Fibroblast of lung (primary cell): ENCODE results near the gene EXOC3. TPM values are rescaled to one million over a fixed set of nuclear protein-coding genes. Genes with fewer than 3 reads are reported as not detected.

Experiments
- DNase-seq, 2 donors: peaks; one replicate each; pipeline versions ENCODE4 v3.0.0 to v3.0.0-alpha.2; 2010; ENCODE audit warnings: low read depth in 2 of 2
- H2AFZ ChIP-seq: 2 replicates; pipeline ENCODE4 v1.5.1; 2012; ENCODE audit warnings: low read length, control low read depth, inconsistent platforms
- H3K27ac ChIP-seq: 2 replicates; pipeline ENCODE4 v1.5.1; 2011; ENCODE audit warnings: low read length, control low read depth; ENCODE audit not compliant: insufficient read depth
- H3K27me3 ChIP-seq: 2 replicates; pipeline ENCODE4 v1.5.1; 2011; ENCODE audit warnings: mild to moderate bottlenecking, low read length; ENCODE audit not compliant: control insufficient read depth, insufficient read depth
- H3K36me3 ChIP-seq: 2 replicates; pipeline ENCODE4 v1.5.1; 2011; ENCODE audit warnings: low read length; ENCODE audit not compliant: control insufficient read depth, insufficient read depth
- H3K4me1 ChIP-seq: 2 replicates; pipeline ENCODE4 v1.5.1; 2011; ENCODE audit warnings: low read length; ENCODE audit not compliant: control insufficient read depth, insufficient read depth; ENCODE audit errors: extremely low read depth
- H3K4me2 ChIP-seq: 2 replicates; pipeline ENCODE4 v1.5.1; 2011; ENCODE audit warnings: low read length, control low read depth; ENCODE audit not compliant: insufficient read depth; ENCODE audit errors: extremely low read depth
- H3K4me3 ChIP-seq, 4 experiments: fragments of 200-600 bp in 1 of 4; sonication (generic) in 1 of 4; replicated peaks in 1 of 4; 2 replicates each; pipeline ENCODE4 v1.5.1; 2011 to 2016; ENCODE audit warnings: low read length in 4 of 4, low read depth in 3 of 4, mild to moderate bottlenecking in 3 of 4, control low read depth in 2 of 4, inconsistent platforms in 1 of 4, mixed read lengths in 1 of 4; ENCODE audit not compliant: insufficient read depth in 1 of 4; ENCODE audit errors: control extremely low read depth in 1 of 4
- H3K79me2 ChIP-seq: 2 replicates; pipeline ENCODE4 v1.5.1; 2012; ENCODE audit warnings: mild to moderate bottlenecking, low read length, inconsistent platforms; ENCODE audit not compliant: control insufficient read depth, insufficient read depth
- H3K9ac ChIP-seq: 2 replicates; pipeline ENCODE4 v1.5.1; 2011; ENCODE audit warnings: mild to moderate bottlenecking, low read length, control low read depth; ENCODE audit not compliant: insufficient read depth
- H3K9me3 ChIP-seq: 2 replicates; pipeline ENCODE4 v1.5.1; 2012; ENCODE audit warnings: low read depth, low read length; ENCODE audit not compliant: control insufficient read depth, insufficient read depth
- H4K20me1 ChIP-seq: 2 replicates; pipeline ENCODE4 v1.5.1; 2011; ENCODE audit warnings: low read length; ENCODE audit not compliant: control insufficient read depth, insufficient read depth; ENCODE audit errors: extremely low read depth
- EZH2 ChIP-seq: IDR thresholded peaks from 2 replicates; pipeline ENCODE4 v1.5.1; 2012; ENCODE audit warnings: low read length, control low read depth, mild to moderate bottlenecking; ENCODE audit errors: missing control alignments
- polyA plus RNA-seq, 2 donors: library from polyadenylated mRNA; depleted of rRNA in 1 of 2; stranded (reverse) in 1 of 2; unstranded in 1 of 2; fragments of >200 nt; gene quantifications; 2 replicates each; pipeline ENCODE4 v1.2.1, GENCODE V29; 2011 to 2012; ENCODE audit warnings: missing spikeins in 1 of 2
- total RNA-seq: library from RNA; depleted of rRNA; stranded (reverse); fragments of >200 nt; gene quantifications from 2 replicates; pipeline ENCODE4 v1.2.1, GENCODE V29; 2014
- TF ChIP-seq, protein P1 (sequence below), 2 donors: IDR thresholded peaks in 1 of 2; conservative IDR thresholded peaks in 1 of 2; 1 replicate in 1 of 2; 2 replicates in 1 of 2; pipeline ENCODE4 v1.5.1; 2011 to 2012; ENCODE audit warnings: low read length in 2 of 2, control low read depth in 1 of 2, inconsistent platforms in 1 of 2, low read depth in 1 of 2, mild to moderate bottlenecking in 1 of 2

EXOC3 gene
- total and polyA plus RNA-seq, 2 donors (not counting 1 experiment from before 2014, with no cell fraction given), result 19.9 to 34.5 TPM

DNA sequence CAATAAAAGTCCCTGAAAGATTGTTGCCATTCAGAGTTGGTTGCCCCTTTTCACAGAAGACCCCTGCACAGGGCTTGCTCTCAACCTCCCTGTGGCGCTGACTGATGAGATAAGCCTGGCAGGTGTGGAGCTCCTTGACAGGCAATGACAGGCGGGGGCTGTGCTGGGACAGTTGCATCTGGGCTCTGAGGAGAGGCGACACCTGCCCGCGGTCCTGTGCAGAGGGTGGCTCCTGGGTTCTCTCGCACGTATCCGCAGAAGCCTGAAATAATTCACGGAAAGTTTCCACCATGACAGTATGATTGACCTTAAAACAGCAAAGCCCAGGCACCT lies 19.8 kb upstream of the EXOC3 start:
- no peaks in the 10 kb centered on the region for H3K79me2 ChIP-seq
- H4K20me1 ChIP-seq, result no peaks in the 10 kb centered on the region

DNA sequence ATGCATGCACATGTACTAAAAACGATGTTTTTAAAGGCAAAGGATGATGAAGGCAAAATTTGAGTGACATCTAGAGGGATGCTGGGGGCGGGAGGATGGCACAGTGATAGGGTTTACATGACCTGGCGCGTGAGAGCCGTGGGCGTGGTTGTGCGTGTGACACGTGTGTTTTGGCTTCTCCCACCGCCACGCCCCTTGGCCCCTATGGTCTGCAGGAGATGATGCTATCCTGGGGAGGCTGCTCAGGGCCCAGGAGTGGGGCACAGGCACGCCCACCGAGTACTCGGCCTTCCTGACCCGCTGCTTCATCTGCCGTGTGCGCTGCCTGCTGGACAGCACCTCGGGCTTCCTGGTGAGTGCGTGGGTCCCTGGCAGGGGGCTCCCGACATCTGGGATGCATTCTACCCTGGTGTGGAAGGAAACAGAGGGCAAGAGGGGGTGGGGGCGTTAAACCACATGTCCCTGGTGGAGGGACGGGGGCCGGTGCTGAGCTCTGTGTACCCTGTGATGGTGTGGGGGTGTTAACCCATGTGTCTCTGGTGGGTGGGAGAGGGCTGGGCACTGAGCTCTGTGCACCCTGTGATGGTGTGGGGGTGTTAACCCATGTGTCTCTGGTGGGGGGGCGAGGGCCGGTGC lies 19.2 kb upstream of the EXOC3 start:
- Histone ChIP-seq H3K79me2 (no peaks in the 10 kb centered on the region), H4K20me1 (no peaks in the 10 kb centered on the region), H3K27me3 (no peaks in the 10 kb centered on the region), H3K9me3 (no peaks in the 10 kb centered on the region), H3K4me3 (no peak overlapping the region), H3K27ac (no peak overlapping the region), H3K36me3 (peaks cover 21% of the 10 kb centered on the region), H2AFZ (no peak overlapping the region), H3K9ac (no peak overlapping the region), H3K4me1 (no peaks in the 10 kb centered on the region), H3K4me2 (no peak overlapping the region)
- no peak for DNase-seq
- TF ChIP-seq, protein P1, sequence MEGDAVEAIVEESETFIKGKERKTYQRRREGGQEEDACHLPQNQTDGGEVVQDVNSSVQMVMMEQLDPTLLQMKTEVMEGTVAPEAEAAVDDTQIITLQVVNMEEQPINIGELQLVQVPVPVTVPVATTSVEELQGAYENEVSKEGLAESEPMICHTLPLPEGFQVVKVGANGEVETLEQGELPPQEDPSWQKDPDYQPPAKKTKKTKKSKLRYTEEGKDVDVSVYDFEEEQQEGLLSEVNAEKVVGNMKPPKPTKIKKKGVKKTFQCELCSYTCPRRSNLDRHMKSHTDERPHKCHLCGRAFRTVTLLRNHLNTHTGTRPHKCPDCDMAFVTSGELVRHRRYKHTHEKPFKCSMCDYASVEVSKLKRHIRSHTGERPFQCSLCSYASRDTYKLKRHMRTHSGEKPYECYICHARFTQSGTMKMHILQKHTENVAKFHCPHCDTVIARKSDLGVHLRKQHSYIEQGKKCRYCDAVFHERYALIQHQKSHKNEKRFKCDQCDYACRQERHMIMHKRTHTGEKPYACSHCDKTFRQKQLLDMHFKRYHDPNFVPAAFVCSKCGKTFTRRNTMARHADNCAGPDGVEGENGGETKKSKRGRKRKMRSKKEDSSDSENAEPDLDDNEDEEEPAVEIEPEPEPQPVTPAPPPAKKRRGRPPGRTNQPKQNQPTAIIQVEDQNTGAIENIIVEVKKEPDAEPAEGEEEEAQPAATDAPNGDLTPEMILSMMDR (conservative IDR thresholded peaks at IDR 0.05 in 1 of 2, IDR thresholded peaks at IDR 0.05 in 1 of 2; ENCODE audit: low read depth in 1 of 2, low read length in 2 of 2), result no peak
- no peak for TF ChIP-seq EZH2

More for the DNA sequence above, 19.8 kb upstream of the EXOC3 start:
- Histone ChIP-seq H3K9me3 (no peaks in the 10 kb centered on the region), H3K4me3 (no peak overlapping the region), H3K9ac (no peak overlapping the region), H3K4me2 (no peak overlapping the region), H3K4me1 (no peaks in the 10 kb centered on the region), H3K27me3 (no peaks in the 10 kb centered on the region), H2AFZ (no peak overlapping the region), H3K27ac (no peak overlapping the region), H3K36me3 (peaks cover 18% of the 10 kb centered on the region)
- TF ChIP-seq, protein P1 (conservative IDR thresholded peaks at IDR 0.05 in 1 of 2, IDR thresholded peaks at IDR 0.05 in 1 of 2; ENCODE audit: low read depth in 1 of 2, low read length in 2 of 2), result no peak
- no peak for TF ChIP-seq EZH2
- DNase-seq, result no peak

DNA sequence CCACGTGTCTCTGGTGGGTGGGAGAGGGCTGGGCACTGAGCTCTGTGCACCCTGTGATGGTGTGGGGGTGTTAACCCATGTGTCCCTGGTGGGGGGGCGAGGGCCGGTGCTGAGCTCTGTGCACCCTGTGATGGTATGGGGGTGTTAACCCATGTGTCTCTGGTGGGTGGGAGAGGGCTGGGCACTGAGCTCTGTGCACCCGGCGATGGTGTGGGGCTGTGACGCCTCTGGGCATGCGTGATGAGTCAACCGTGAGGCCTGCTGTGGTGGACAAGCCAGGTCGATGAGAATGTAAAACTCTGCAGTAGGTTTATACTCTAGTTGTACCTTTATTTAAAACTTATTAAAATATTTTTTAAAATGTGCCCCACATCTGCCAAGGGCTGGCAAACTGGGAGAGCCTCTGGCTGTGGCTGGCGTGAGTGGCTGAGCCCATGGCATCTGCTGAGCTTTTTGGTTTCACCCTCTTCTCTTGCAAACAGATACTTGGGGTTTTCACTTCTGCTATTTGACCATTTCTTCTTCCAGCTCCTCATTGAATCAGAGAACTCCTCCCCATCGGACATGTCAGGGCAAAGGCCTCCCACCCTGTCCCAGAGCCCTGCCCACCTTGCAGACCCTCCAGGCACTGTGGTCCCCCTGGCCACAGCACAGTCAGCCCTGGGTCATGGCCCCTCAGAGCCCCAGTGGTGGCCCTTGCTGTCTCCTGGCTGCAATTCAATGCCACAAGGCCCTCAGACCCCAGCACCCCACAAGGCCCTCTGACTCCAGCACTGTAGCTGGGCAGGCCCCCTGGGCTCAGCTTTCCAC lies 18.5 kb upstream of the EXOC3 start:
- Histone ChIP-seq H3K27ac (no peak overlapping the region), H3K27me3 (no peaks in the 10 kb centered on the region), H3K4me3 (no peak overlapping the region), H4K20me1 (no peaks in the 10 kb centered on the region), H3K36me3 (peaks cover 22% of the 10 kb centered on the region), H3K4me2 (no peak overlapping the region), H3K4me1 (peaks cover 4% of the 10 kb centered on the region), H2AFZ (no peak overlapping the region), H3K79me2 (no peaks in the 10 kb centered on the region), H3K9ac (no peak overlapping the region), H3K9me3 (no peaks in the 10 kb centered on the region)
- no peak for TF ChIP-seq EZH2
- TF ChIP-seq, protein P1 (conservative IDR thresholded peaks at IDR 0.05 in 1 of 2, IDR thresholded peaks at IDR 0.05 in 1 of 2; ENCODE audit: low read depth in 1 of 2, low read length in 2 of 2), result no peak
- DNase-seq, result peak in 1 of 2 donors; percentile 58
